Small intestine (tissue), 7 donors: ENCODE data around the gene PRKCA. TPM values are rescaled to one million over a fixed set of nuclear protein-coding genes. Genes with fewer than 3 reads are reported as not detected.
A peak's percentile ranks its signal among the peaks of the same experiment; 100 is the strongest.

Experiments used
- DNase-seq, 2 donors: peaks; one replicate each; pipeline versions ENCODE4 v3.0.0 to v3.0.0-alpha.2; 2013
- FAIRE-seq: peaks from 2 replicates; lab custom pipeline; 2012; peaks lifted over from hg19 to GRCh38; lab: Jason Lieb, UNC
- H3K27ac ChIP-seq, 3 donors: one replicate each; pipeline ENCODE4 v1.5.1; 2013; ENCODE audit warnings: low read length in 2 of 3, mild to moderate bottlenecking in 2 of 3, control low read depth in 1 of 3, inconsistent platforms in 1 of 3, low read depth in 1 of 3, moderate library complexity in 1 of 3
- H3K27me3 ChIP-seq, 3 donors: one replicate each; pipeline ENCODE4 v1.6.1; 2013; ENCODE audit warnings: low read length in 3 of 3, inconsistent platforms in 1 of 3; ENCODE audit not compliant: control insufficient read depth in 3 of 3, insufficient read depth in 3 of 3
- H3K36me3 ChIP-seq, 3 donors: one replicate each; pipeline ENCODE4 v1.6.1; 2013; ENCODE audit warnings: low read length in 3 of 3, inconsistent platforms in 1 of 3, low read depth in 1 of 3, mild to moderate bottlenecking in 1 of 3, moderate library complexity in 1 of 3; ENCODE audit not compliant: control insufficient read depth in 3 of 3, insufficient read depth in 2 of 3
- H3K4me1 ChIP-seq, 3 donors: one replicate each; pipeline ENCODE4 v1.6.1; 2013; ENCODE audit warnings: low read length in 2 of 3, inconsistent platforms in 1 of 3, low read depth in 1 of 3, mild to moderate bottlenecking in 1 of 3, moderate library complexity in 1 of 3; ENCODE audit not compliant: control insufficient read depth in 3 of 3, insufficient read depth in 2 of 3
- H3K4me3 ChIP-seq, 3 donors: one replicate each; pipeline ENCODE4 v1.5.1; 2013; ENCODE audit warnings: low read length in 3 of 3, control low read depth in 1 of 3, inconsistent platforms in 1 of 3, low read depth in 1 of 3, mild to moderate bottlenecking in 1 of 3, moderate library complexity in 1 of 3
- H3K9me3 ChIP-seq, 2 donors: one replicate each; pipeline ENCODE4 v1.6.1; 2013; ENCODE audit warnings: low read depth in 1 of 2, low read length in 1 of 2; ENCODE audit not compliant: control insufficient read depth in 2 of 2, insufficient read depth in 1 of 2
- WGBS, 3 donors: extraction: QIAGEN DNeasy Blood & Tissue Kit; methylation state at CpG; one replicate each; pipeline ENCODE4 v1.1.7; 2013; 5-methylcytosine and 5-hydroxymethylcytosine counted together
- polyA plus RNA-seq, 4 donors: library from polyadenylated mRNA; stranded (reverse) in 3 of 4; unstranded in 1 of 4; fragments of 200-250 nt in 3 of 4; fragments of 120-200 nt in 1 of 4; gene quantifications; one replicate each; pipeline versions ENCODE4 v1.2.1 to v1.2.3, GENCODE V29; 2013
- donor health status: healthy with polysubstance abuse.
- donor health status: control.
- donor health status: control.
- donor health status: Bipolar disorder and iron deficiency.
- donor health status: healthy.

The PRKCA gene
- polyA plus RNA-seq, 4 donors = 11.3 to 26.6 (median 22.9) TPM

DNA sequence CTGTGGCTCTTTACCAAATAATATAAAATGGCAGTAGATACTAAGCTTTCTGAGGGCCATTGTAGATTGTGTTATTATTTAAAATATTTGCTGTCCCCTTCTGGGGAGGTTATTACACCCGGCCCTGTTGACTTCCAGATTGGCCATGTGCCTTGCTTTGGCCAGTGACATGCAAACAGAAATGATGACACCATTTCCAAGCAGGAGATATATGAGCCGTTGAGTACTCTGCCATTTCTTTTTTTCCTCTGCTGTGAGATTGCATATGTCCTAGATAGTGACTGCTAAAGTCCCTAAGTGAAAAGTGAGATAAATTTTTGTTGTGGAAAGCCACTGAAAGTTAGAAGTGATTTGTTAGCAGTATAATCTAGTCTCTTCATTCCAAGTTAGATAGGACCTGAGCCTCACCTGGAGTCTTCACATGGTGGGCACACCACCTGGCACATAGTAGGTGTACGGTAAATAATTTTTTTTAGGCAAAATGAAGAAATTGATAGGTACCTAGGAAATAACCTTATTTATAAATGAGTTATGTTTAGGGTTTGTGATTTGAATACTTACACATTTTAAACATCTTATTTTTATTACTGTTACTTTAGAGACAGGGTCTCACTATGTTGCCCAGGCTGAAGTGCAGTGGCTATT is 328.5 kb downstream of the PRKCA start:
- Histone ChIP-seq H3K36me3 (peaks cover 0 to 3% (median 0%) of the 10 kb centered on the region in 3 donors), H3K9me3 (no peaks in the 10 kb centered on the region), H3K27me3 (no peaks in the 10 kb centered on the region), H3K4me3 (no peak overlapping the region), H3K27ac (no peak overlapping the region), H3K4me1 (no peaks in the 10 kb centered on the region)
- DNase-seq (no peak), FAIRE-seq (no peak)
- 87 to 98% (median 96%) methylated on average over 3 of the region's 3 CpGs for WGBS, 3 donors

DNA sequence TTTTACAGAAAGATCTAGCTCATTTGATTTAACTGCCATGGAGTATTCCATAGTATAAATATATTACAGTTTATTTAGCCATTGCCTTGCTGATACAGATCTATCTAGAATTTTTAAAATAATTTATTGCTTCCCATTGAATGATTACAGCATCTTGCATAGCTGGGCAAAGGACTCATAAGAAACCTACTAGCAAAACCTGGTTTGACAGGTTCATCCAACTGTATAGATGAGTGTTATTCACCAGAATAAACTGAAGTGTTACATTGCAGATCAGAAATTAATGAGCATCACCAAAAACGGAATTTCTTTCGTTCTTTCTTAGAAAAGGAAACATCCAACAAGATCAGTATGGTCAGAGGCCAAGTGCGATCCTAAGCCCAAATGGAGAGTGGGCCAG is 330.3 kb downstream of the PRKCA start:
- H3K4me3 ChIP-seq = no peak overlapping the region
- H3K36me3 ChIP-seq = peaks cover 0 to 3% (median 0%) of the 10 kb centered on the region in 3 donors
- FAIRE-seq (no peak), DNase-seq (no peak)
- no peak overlapping the region for H3K27ac ChIP-seq
- WGBS, 3 donors = 85 to 86% (median 86%) methylated on average over 3 of the region's 3 CpGs
- H3K9me3 ChIP-seq = no peaks in the 10 kb centered on the region
- no peaks in the 10 kb centered on the region for H3K4me1 ChIP-seq
- no peaks in the 10 kb centered on the region for H3K27me3 ChIP-seq

GRCh38 chr17:66633317-66633965 is 331.0 kb downstream of the PRKCA start:
- no peak for FAIRE-seq
- peak in 1 of 2 donors; percentile 27 for DNase-seq
- Histone ChIP-seq H3K36me3 (peaks cover 0 to 3% (median 0%) of the 10 kb centered on the region in 3 donors), H3K27me3 (no peaks in the 10 kb centered on the region), H3K4me3 (no peak overlapping the region), H3K27ac (no peak overlapping the region), H3K4me1 (no peaks in the 10 kb centered on the region), H3K9me3 (no peaks in the 10 kb centered on the region)
- WGBS, 3 donors = 72 to 89% (median 83%) methylated on average over 3 of the region's 3 CpGs

GRCh38 chr17:66634193-66634592 is 331.8 kb downstream of the PRKCA start:
- WGBS, 3 donors = 59 to 87% (median 74%) methylated on average over 1 of the region's 1 CpG
- no peak for DNase-seq
- H3K4me1 ChIP-seq = no peaks in the 10 kb centered on the region

DNA sequence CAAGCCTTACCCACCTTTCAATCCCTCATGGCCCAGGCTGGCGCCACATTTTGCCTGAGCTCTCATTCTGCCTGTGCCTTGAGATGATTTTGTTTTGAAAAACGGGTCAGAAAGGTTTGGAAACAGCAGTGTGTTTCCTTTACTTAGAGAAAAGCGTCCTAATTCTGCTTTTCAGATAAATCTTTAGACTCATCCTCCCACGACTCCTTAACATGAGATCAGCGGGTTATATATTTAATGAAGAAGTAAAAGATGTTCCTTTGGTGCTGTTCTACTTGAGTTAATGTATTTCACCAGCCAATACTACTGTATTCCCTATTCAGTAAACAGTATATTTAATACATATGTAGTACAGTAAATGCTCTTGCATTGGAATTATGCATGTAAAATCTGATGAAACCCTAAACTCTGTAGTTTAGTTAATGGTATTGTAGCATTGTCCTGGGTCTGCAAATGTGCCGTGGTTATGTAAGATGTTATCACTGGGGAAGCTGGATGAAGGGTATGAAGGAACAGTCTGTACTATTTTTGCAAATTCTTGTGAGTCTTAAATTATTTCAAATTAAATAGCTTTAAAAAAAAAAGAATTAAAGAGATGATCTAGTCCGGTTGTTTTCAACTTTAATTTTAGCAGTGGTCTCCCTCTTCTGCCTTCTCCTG is 333.1 kb downstream of the PRKCA start:
- Histone ChIP-seq H3K4me1 (no peaks in the 10 kb centered on the region), H3K27ac (no peak overlapping the region), H3K4me3 (no peak overlapping the region), H3K27me3 (no peaks in the 10 kb centered on the region), H3K9me3 (no peaks in the 10 kb centered on the region), H3K36me3 (peaks cover 0 to 3% (median 0%) of the 10 kb centered on the region in 3 donors)
- 93 to 94% (median 93%) methylated on average over 7 of the region's 7 CpGs for WGBS, 3 donors
- no peak for DNase-seq
- FAIRE-seq = no peak

More at GRCh38 chr17:66634193-66634592, 331.8 kb downstream of the PRKCA start:
- H3K4me3 ChIP-seq = no peak overlapping the region
- no peak overlapping the region for H3K27ac ChIP-seq
- H3K27me3 ChIP-seq = no peaks in the 10 kb centered on the region
- H3K9me3 ChIP-seq = no peaks in the 10 kb centered on the region
- no peak for FAIRE-seq
- H3K36me3 ChIP-seq = peaks cover 0 to 3% (median 0%) of the 10 kb centered on the region in 3 donors

GRCh38 chr17:66636111-66636510 is 333.7 kb downstream of the PRKCA start:
- FAIRE-seq (no peak), DNase-seq (no peak)
- Histone ChIP-seq H3K36me3 (peaks cover 0 to 3% (median 0%) of the 10 kb centered on the region in 3 donors), H3K4me3 (no peak overlapping the region), H3K27me3 (no peaks in the 10 kb centered on the region), H3K27ac (no peak overlapping the region), H3K9me3 (no peaks in the 10 kb centered on the region), H3K4me1 (no peaks in the 10 kb centered on the region)
- 75 to 93% (median 78%) methylated on average over 4 of the region's 4 CpGs for WGBS, 3 donors

- Histone ChIP-seq H3K4me1 (no peaks in the 10 kb centered on the region), H3K27me3 (no peaks in the 10 kb centered on the region), H3K27ac (no peak overlapping the region), H3K9me3 (no peaks in the 10 kb centered on the region), H3K36me3 (peaks cover 0 to 8% (median 0%) of the 10 kb centered on the region in 3 donors), H3K4me3 (no peak overlapping the region)
- WGBS, 3 donors = 89 to 91% (median 89%) methylated on average over 6 of the region's 6 CpGs
- DNase-seq = no peak
- no peak for FAIRE-seq
Observed at GRCh38 chr17:66637491-66637890, 335.1 kb downstream of the PRKCA start.

GRCh38 chr17:66638707-66639479 is 336.5 kb downstream of the PRKCA start:
- Histone ChIP-seq H3K36me3 (peaks cover 0 to 15% (median 0%) of the 10 kb centered on the region in 3 donors), H3K27ac (no peak overlapping the region), H3K9me3 (no peaks in the 10 kb centered on the region), H3K4me3 (no peak overlapping the region), H3K4me1 (no peaks in the 10 kb centered on the region), H3K27me3 (no peaks in the 10 kb centered on the region)
- 94 to 99% (median 95%) methylated on average over 9 of the region's 9 CpGs for WGBS, 3 donors
- DNase-seq (no peak), FAIRE-seq (no peak)
